Duodenal mucosa (tissue), 2 donors: ENCODE results near the gene ROPN1B.
"Not testable (repeated sequence)": the region's sequence is repeated elsewhere in the genome, so short reads cannot be mapped to it uniquely, and the experiment has no call there.

Source experiments
- H3K27ac ChIP-seq: one replicate; pipeline ENCODE4 v1.7.0; 2013; ENCODE audit warnings: low read depth, low read length
- H3K27me3 ChIP-seq, 2 donors: one replicate each; pipeline ENCODE4 v1.7.0; 2013; ENCODE audit warnings: low read length in 2 of 2, control low read depth in 1 of 2; ENCODE audit not compliant: insufficient read depth in 2 of 2, control insufficient read depth in 1 of 2
- H3K36me3 ChIP-seq, 2 donors: one replicate each; pipeline ENCODE4 v1.7.0; 2013; ENCODE audit warnings: low read length in 2 of 2, control low read depth in 1 of 2; ENCODE audit not compliant: insufficient read depth in 2 of 2, control insufficient read depth in 1 of 2
- H3K4me1 ChIP-seq, 2 donors: one replicate each; pipeline ENCODE4 v1.7.0; 2013; ENCODE audit warnings: low read length in 2 of 2, control low read depth in 1 of 2; ENCODE audit not compliant: insufficient read depth in 2 of 2, control insufficient read depth in 1 of 2
- H3K4me3 ChIP-seq, 2 donors: one replicate each; pipeline ENCODE4 v1.7.0; 2013; ENCODE audit warnings: low read length in 2 of 2, low read depth in 1 of 2
- H3K9ac ChIP-seq, 2 donors: one replicate each; pipeline ENCODE4 v1.7.0; 2013; ENCODE audit warnings: low read length in 2 of 2, low read depth in 1 of 2
- H3K9me3 ChIP-seq, 2 donors: one replicate each; pipeline ENCODE4 v1.7.0; 2013; ENCODE audit warnings: low read length in 2 of 2, control low read depth in 1 of 2; ENCODE audit not compliant: control insufficient read depth in 1 of 2

Gene ROPN1B

GRCh38 chr3:125933397-125934173 is 35.4 kb upstream of the ROPN1B start:
- not testable (repeated sequence) for H3K9ac ChIP-seq, H3K27me3 ChIP-seq, H3K9me3 ChIP-seq, H3K36me3 ChIP-seq, H3K27ac ChIP-seq, H3K4me3 ChIP-seq, H3K4me1 ChIP-seq

GRCh38 chr3:125935252-125935874 is 33.6 kb upstream of the ROPN1B start:
- not testable (repeated sequence) for H3K9me3 ChIP-seq, H3K4me3 ChIP-seq, H3K27ac ChIP-seq, H3K36me3 ChIP-seq, H3K27me3 ChIP-seq, H3K9ac ChIP-seq, H3K4me1 ChIP-seq

GRCh38 chr3:125936210-125936815 is 32.7 kb upstream of the ROPN1B start:
- not testable (repeated sequence) for H3K27ac ChIP-seq, H3K27me3 ChIP-seq, H3K4me1 ChIP-seq, H3K9ac ChIP-seq, H3K9me3 ChIP-seq, H3K4me3 ChIP-seq, H3K36me3 ChIP-seq

- H3K9me3 ChIP-seq, H3K27me3 ChIP-seq, H3K4me1 ChIP-seq, H3K27ac ChIP-seq, H3K9ac ChIP-seq, H3K36me3 ChIP-seq, H3K4me3 ChIP-seq: not testable (repeated sequence)
Observed at GRCh38 chr3:125936891-125937290, 32.1 kb upstream of the ROPN1B start.

GRCh38 chr3:125947806-125948205 is 21.2 kb upstream of the ROPN1B start:
- H3K4me1 ChIP-seq, H3K9me3 ChIP-seq, H3K9ac ChIP-seq, H3K36me3 ChIP-seq, H3K27me3 ChIP-seq, H3K4me3 ChIP-seq, H3K27ac ChIP-seq: not testable (repeated sequence)

DNA sequence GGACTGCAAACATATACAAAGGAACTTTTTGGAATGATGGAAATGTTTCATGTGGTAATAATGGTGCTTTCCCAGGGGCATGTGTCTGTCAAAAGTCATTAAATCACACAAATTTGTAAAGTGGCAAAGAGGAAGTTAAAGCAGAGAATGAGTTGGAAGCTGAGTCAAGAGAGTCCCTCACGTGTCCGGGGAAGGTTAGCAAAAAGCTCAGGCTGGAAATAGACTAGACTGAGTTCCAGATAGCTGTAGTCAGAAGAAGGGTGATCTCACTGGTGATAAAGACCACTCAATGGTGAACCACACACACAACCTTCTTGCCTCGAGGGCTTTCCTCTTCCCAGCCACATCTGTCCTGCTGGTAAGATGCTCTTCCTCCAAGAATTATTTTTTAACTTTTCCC is 20.1 kb upstream of the ROPN1B start:
- not testable (repeated sequence) for H3K4me1 ChIP-seq, H3K36me3 ChIP-seq, H3K27ac ChIP-seq, H3K9ac ChIP-seq, H3K9me3 ChIP-seq, H3K27me3 ChIP-seq, H3K4me3 ChIP-seq

- not testable (repeated sequence) for H3K27me3 ChIP-seq, H3K4me3 ChIP-seq, H3K9ac ChIP-seq, H3K4me1 ChIP-seq, H3K9me3 ChIP-seq, H3K27ac ChIP-seq, H3K36me3 ChIP-seq
Observed at GRCh38 chr3:125951176-125951575, 17.8 kb upstream of the ROPN1B start.

- not testable (repeated sequence) for H3K27me3 ChIP-seq, H3K9me3 ChIP-seq, H3K4me1 ChIP-seq
Observed at GRCh38 chr3:125957020-125957419, 12.0 kb upstream of the ROPN1B start.

GRCh38 chr3:125957674-125958510 is 11.1 kb upstream of the ROPN1B start:
- H3K9ac ChIP-seq, result no peak overlapping the region
- H3K4me1 ChIP-seq, result no peaks in the 10 kb centered on the region
- no peak overlapping the region for H3K27ac ChIP-seq
- H3K36me3 ChIP-seq, result no peaks in the 10 kb centered on the region
- H3K9me3 ChIP-seq, result no peaks in the 10 kb centered on the region
- no peak overlapping the region for H3K4me3 ChIP-seq
- H3K27me3 ChIP-seq, result peaks cover 6 to 8% of the 10 kb centered on the region in 2 donors

More at GRCh38 chr3:125957020-125957419, 12.0 kb upstream of the ROPN1B start:
- H3K4me3 ChIP-seq, H3K36me3 ChIP-seq, H3K27ac ChIP-seq, H3K9ac ChIP-seq: not testable (repeated sequence)
